GM21786 (cell line): ENCODE results near the gene GRAMD2B.

Source experiments
- ATAC-seq: cut with Tn5 transposase; IDR thresholded peaks from one replicate; pipeline ENCODE4 v1.9.1; 2021; ENCODE audit not compliant: unreplicated experiment

GRAMD2B gene

GRCh38 chr5:126534553-126534952 is 111.3 kb downstream of the GRAMD2B start:
- no peak for ATAC-seq

DNA sequence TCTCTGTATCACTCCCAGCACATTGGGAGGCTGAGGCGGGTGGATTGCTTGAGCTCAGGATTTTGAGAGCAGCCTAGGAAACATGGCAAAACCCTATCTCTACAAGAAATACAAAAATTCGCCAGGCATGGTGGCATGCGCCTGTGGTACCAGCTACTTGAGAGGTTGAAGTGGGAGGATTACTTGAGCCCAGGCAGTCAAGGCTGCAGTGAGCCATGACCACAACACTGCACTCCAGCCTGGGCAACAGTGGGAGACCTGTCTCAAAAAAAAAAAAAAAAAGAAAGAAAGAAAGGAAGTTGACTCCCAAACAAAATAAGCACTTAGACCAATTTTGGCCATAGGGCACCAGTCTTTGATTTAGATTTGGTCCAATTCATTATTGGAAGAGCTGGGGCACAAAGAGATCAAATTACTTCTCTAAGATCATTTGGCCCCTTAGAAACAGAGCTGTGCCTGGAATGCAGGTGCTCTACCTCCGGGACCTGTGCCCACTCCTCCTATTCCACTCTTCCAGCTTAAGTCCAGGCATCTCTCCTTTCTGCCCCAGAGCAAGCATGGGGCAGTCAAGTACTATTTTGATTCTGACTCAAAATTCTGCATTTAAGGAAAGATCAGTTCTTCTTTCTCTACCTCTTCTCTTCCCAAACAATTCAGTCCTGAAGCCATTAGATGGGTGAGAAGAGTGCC is 112.8 kb downstream of the GRAMD2B start:
- no peak for ATAC-seq

DNA sequence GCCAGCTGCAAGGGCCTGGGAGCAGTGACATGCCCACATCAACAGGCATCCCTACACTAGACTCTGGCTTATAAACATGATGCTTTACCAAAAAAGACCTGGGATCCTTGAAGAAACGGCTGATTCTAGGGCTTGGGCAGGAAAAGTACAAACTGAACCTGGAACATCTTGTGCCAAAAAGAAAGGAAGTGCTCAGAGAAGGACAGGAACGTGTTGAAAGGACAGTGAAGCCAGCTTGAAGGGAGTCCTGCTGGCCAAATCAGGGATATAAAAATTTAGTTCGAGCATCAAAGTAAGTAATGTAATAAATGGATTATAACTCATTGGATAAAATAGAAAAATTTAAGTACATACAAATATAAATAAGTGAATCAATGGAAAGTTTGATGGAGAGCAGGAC is 113.7 kb downstream of the GRAMD2B start:
- no peak for ATAC-seq

DNA sequence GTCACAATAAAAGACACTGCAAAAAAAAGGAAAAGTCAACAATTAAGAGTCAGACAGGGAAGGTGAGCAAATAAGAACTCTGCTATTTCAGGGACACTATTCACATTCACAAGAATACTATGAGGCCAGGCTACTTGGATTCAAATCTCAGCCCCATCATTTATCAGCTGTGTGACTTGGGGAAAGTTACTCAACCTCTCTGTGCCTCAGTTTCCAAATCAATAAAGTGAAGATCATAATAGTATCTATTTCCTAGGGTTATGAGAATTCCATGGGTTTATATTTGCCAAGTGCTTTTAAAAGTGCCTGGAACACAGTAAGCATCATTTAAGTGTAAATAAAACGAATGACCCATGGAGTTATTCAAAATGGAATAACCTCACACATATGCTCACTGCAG is 115.4 kb downstream of the GRAMD2B start:
- no peak for ATAC-seq

DNA sequence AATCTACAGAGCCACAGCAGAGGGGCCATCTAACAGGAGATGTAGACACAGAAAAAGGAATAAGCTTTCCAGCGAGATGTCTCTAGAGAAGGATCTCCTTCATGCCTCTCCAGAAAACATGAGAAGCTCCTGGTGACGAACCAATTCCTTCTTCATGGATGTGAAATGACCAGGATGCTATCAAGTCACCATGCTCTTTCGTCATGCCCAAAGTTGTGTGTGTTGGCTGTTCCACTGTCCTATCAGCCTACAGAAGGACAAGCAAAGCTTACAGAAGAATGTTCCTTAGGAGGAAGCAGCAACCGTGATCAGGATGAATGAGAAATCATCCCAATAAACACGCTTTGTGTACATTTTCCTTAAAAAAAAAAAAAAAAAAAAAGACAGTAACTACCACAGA is 117.4 kb downstream of the GRAMD2B start:
- ATAC-seq = no peak

DNA sequence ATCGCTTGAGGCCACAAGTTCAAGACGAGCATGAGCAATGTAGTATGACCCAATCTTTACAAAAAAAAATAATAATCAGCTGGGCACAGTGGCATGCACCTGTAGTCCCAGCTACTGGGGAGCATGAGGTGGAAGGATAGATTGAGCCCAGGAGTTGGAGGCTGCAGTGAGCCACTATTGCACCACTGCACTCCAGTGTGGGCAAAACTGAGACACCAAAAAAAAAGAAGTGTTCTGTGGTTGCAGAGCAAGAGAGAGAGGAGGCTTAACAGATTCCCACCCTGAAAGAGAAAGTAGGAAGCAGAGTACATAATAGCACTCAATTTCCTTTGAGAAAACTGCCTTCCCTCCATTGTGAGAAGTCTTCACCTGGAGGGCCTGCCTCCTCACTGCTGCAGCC is 119.2 kb downstream of the GRAMD2B start:
- peak; percentile 66 for ATAC-seq

GRCh38 chr5:126543009-126543408 is 119.8 kb downstream of the GRAMD2B start:
- ATAC-seq = no peak

DNA sequence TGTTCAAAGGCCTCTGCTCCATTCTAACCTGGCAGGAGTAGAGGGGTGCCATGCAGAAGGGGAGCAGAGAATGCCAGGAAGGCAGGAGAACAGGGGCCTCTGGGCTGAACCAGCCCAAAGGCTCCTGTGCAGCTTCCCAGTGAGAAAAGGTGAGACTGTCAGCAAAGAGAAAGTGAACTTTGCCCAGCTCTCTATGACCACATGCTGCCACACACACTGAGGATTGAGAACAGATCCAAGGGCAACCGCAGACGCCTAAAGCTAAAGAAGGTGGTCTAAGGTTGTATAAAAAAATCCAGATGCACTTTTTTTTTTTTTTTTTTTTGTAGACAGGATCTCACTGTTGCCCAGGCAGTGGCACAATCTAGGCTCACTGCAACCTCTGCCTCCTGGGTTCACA is 120.5 kb downstream of the GRAMD2B start:
- ATAC-seq = no peak
